GM12874 (cell line): ENCODE data around the gene MRPL45.
"Not testable (repeated sequence)": the region's sequence is repeated elsewhere in the genome, so short reads cannot be mapped to it uniquely, and the experiment has no call there.

Source experiments
- TF ChIP-seq, protein P1 (sequence below): IDR thresholded peaks from 2 replicates; pipeline ENCODE4 v1.5.1; 2011; ENCODE audit warnings: low read depth, mild to moderate bottlenecking, control low read depth, low read length, moderate library complexity; ENCODE audit not compliant: insufficient read depth

Gene MRPL45

DNA sequence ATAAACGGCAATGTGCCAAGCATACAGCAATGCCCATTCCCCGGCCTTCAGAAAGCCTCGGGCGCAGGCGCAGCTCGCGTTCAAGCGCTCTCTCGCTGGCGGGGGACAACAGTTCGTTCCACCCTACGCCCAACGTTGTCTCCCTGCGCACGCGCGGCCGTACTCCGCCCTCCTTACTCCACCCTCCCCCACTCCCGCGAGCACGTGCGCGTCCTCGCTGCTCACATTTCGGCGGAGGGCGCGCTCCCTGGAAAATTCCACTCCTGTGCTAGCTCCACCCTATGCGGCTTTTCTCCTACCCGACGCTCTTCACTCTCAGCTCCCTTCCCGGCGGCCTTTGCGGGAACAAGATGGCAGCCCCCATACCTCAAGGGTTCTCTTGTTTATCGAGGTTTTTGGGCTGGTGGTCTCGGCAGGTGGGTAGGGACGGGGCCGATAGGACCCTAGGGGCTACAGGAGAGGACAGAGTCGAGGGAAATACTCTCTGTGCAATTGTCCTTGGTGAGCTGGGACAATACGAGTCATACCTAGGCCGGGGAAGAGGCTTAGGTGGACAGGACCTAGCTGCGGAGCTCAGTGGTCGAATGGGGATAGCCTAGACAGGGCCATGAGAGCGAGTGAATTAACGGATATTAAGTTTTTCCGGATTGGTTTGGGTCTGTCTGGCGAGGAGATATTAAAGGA is at the start of gene MRPL45:
TSS of gene MRPL45 (plus strand) at position 335 of the 684 bp plus-strand sequence. CDS start at position 351, 16 bp downstream.
- TF ChIP-seq, protein P1, sequence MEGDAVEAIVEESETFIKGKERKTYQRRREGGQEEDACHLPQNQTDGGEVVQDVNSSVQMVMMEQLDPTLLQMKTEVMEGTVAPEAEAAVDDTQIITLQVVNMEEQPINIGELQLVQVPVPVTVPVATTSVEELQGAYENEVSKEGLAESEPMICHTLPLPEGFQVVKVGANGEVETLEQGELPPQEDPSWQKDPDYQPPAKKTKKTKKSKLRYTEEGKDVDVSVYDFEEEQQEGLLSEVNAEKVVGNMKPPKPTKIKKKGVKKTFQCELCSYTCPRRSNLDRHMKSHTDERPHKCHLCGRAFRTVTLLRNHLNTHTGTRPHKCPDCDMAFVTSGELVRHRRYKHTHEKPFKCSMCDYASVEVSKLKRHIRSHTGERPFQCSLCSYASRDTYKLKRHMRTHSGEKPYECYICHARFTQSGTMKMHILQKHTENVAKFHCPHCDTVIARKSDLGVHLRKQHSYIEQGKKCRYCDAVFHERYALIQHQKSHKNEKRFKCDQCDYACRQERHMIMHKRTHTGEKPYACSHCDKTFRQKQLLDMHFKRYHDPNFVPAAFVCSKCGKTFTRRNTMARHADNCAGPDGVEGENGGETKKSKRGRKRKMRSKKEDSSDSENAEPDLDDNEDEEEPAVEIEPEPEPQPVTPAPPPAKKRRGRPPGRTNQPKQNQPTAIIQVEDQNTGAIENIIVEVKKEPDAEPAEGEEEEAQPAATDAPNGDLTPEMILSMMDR = not testable (repeated sequence)

GRCh38 chr17:38288217-38288827 is 8.6 kb upstream of the MRPL45 start:
- TF ChIP-seq, protein P1 = 0 out of 2 replicates have a peak, but pooled peaks have one; percentile 21

DNA sequence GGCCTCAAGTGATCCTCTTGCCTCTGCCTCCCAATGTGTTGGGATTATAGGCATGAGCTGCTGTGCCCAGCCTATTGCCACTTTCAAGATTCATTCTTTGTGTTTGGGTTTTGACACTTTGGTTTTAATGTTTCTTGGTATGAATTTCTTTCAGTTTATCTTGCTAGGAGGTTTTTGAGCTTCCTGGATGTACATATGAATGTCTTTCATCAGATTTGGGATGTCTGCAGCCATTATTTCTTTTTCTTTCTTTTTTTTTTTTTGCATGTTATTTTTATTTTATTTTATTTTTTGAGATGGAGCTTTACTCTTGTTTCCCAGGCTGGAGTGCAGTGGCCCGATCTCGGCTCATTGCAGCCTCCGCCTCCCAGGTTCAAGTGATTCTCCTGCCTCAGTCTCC is 18.5 kb downstream of the MRPL45 start:
- TF ChIP-seq, protein P1 = no peak

DNA sequence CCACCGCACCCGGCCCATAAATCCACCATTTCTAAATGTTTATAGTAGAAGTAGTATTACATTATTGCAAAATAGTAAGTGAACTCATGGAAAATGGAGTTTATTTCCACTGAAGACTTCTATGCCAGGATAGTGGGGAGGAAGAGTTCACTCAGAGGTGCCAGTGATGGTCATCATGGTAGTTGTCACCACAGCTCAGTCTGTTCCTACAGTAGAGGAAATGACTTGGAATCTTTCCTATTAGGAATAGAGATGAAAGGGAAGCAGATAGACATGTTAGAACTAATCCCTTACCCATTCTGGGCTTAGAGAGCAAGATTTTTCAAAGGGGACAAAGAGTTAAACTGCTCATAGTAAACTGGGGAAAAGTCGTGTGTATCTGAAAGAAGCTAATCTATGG is 20.1 kb downstream of the MRPL45 start:
- TF ChIP-seq, protein P1 = no peak

GRCh38 chr17:38320482-38320881 is 23.5 kb downstream of the MRPL45 start:
- TF ChIP-seq, protein P1 = no peak

- TF ChIP-seq, protein P1 = peak; percentile 79
These were observed 25.3 kb downstream of the MRPL45 start for GRCh38 chr17:38322156-38322779.

- TF ChIP-seq, protein P1 = no peak
These were observed 25.9 kb downstream of the MRPL45 start for GRCh38 chr17:38322897-38323296.
